Mesodermal cell (in vitro differentiated cells): ENCODE data around the gene NINJ1.

Experiments
- H3K27ac ChIP-seq: 2 replicates; pipeline ENCODE4 v1.7.0; 2013; ENCODE audit warnings: mild to moderate bottlenecking, low read depth, low read length, moderate library complexity; ENCODE audit not compliant: severe bottlenecking
- H3K36me3 ChIP-seq: 2 replicates; pipeline ENCODE4 v1.7.1; 2013; ENCODE audit warnings: mild to moderate bottlenecking, low read length, moderate library complexity; ENCODE audit not compliant: control insufficient read depth, insufficient read depth
- H3K4me1 ChIP-seq: one replicate; pipeline ENCODE4 v1.7.1; 2013; ENCODE audit warnings: mild to moderate bottlenecking, low read length; ENCODE audit not compliant: insufficient read depth, control insufficient read depth, poor library complexity, severe bottlenecking
- H3K4me3 ChIP-seq: 2 replicates; pipeline ENCODE4 v1.7.0; 2013; ENCODE audit warnings: low read length, control low read depth, mild to moderate bottlenecking; ENCODE audit not compliant: insufficient read depth, poor library complexity, severe bottlenecking; ENCODE audit errors: extremely low read depth
- H3K9me3 ChIP-seq: 2 replicates; pipeline ENCODE4 v1.7.1; 2013; ENCODE audit warnings: mild to moderate bottlenecking, low read length, moderate library complexity; ENCODE audit not compliant: control insufficient read depth
- WGBS, 2 experiments: methylation state at CpG; one replicate each; pipeline ENCODE4 v1.1.5; 2013; ENCODE audit warnings: missing lambda C conversion rate in 2 of 2; ENCODE audit not compliant: insufficient coverage in 2 of 2; 5-methylcytosine and 5-hydroxymethylcytosine counted together

NINJ1 gene

DNA sequence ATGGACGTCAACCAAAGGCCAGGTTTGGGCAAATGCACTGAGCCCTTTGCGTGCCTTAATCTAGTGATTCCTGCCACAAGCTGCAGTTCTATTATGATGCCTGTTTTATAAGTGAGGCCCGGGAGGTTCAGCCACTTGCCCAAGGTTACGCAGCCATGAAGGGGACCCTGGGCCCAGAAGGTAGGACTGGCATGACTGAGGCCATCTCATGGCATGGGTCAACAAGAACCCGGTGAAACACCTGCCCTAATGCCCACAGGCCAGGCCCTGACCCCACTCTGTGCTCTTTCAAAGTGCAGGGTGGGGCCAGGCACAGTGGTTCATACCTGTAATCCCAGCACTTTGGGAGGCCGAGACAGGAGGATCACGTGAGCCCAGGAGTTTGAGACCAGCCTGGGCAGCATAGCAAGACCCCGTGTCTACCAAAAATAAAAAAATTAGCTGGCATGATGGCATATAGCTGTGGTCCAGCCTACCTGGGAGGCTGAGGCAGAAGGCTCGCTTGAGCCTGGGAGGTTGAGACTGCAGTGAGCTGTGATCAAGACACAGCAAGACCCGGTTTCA lies 8.6 kb downstream of the NINJ1 start:
- WGBS, 2 experiments: 95 to 96% methylated on average over 7 to 9 of the region's 10 CpGs
- H3K36me3 ChIP-seq: peaks cover 20% of the 10 kb centered on the region
- H3K9me3 ChIP-seq: no peaks in the 10 kb centered on the region
- H3K4me1 ChIP-seq: peaks cover 25% of the 10 kb centered on the region
- H3K4me3 ChIP-seq: no peak overlapping the region
- peak overlapping the region; percentile 23 for H3K27ac ChIP-seq

GRCh38 chr9:93124793-93125192 lies 9.3 kb downstream of the NINJ1 start:
- WGBS, 2 experiments: 96 to 97% methylated on average over 13 to 16 of the region's 16 CpGs
- Histone ChIP-seq H3K36me3 (peaks cover 20% of the 10 kb centered on the region), H3K27ac (no peak overlapping the region), H3K4me3 (no peak overlapping the region), H3K4me1 (peaks cover 25% of the 10 kb centered on the region), H3K9me3 (no peaks in the 10 kb centered on the region)

DNA sequence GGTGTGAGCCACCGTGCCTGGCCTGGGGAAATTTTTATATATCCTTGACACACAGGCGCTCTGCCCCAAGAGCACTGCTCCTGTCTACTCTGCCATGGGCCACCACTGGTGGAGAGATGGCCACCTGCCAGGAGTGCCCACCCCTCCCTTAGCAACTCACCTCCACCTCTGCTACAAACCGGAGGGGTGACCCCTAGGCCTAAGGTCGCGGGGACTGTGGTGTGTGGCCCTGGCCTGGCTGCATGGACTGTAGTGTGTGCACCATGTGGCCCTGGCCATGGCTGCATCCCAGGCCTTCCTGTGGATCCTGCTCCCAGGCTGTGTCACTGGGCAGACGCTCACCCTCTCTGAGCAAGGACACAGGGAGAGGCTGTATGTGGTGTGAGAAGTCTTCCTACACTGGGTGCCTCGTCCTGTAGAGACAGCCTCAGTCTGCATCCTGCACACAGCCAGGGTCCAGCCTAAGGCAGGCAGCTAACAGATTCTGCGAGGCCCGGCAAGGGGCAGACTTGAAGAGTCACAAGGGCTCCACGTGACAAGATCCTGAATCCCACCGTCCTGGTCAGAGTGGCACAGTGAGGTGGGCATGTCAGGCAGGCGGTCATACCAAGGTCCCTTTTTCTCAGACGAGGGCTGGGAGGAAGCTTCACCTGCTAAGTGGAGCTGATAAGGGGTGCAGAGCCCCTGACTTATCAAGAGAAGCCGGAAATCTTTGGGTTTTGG lies 10.3 kb downstream of the NINJ1 start:
- 85 to 98% methylated on average over 11 to 12 of the region's 14 CpGs for WGBS, 2 experiments
- Histone ChIP-seq H3K27ac (no peak overlapping the region), H3K9me3 (no peaks in the 10 kb centered on the region), H3K4me3 (no peak overlapping the region), H3K4me1 (peaks cover 25% of the 10 kb centered on the region), H3K36me3 (peaks cover 20% of the 10 kb centered on the region)

GRCh38 chr9:93122721-93123221 lies 11.3 kb downstream of the NINJ1 start:
- no peak overlapping the region for H3K4me3 ChIP-seq
- H3K27ac ChIP-seq: no peak overlapping the region
- H3K4me1 ChIP-seq: peaks cover 23% of the 10 kb centered on the region
- 96 to 97% methylated on average over 12 to 13 of the region's 14 CpGs for WGBS, 2 experiments
- H3K9me3 ChIP-seq: no peaks in the 10 kb centered on the region
- peaks cover 20% of the 10 kb centered on the region for H3K36me3 ChIP-seq

DNA sequence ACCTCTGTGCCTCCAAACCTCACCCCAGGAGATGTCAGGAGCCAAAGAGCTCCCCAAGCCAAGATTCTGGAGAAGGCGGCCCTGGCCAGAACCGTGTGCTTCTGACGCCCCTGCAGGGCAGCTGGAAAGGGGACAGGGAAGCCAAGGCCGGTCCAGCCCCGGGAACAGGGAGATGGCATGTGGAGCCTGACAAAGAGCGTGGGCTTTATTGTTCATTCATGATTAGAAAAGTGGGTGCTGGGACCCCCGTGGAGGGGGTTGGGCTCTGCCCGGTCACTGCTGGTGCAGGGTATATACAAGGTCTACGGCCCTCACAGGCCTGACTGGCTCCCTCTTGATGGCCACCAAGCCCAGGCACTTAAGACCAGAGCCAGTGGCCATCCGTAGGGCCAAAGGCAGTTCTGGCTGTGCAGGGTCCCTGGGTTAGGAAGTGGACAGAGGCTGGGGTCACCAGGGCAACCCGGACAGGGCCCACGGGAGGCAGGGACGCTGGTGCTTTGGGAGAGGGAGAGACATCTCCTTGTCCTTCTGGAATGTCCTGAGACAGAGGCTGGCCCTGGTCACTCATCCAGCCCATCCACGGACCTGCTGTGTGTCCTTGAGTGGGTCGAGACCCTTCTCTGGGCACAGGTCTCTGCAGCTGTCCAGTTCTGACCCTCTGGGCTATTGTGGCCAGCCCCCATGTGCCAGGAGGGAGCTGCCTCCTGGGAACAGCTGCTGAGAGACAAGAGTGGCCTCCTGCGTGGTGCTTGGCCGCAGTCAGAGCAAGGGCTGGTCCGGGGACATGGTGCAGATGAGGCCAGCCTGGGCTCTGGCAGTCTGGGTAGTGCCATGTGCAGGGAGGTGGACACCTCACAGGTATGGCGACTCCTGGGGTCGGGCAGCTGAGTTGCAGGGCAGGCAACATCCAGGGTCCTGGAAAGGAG lies 12.5 kb downstream of the NINJ1 start:
- Histone ChIP-seq H3K4me3 (no peak overlapping the region), H3K9me3 (no peaks in the 10 kb centered on the region), H3K36me3 (peaks cover 20% of the 10 kb centered on the region), H3K4me1 (peaks cover 11% of the 10 kb centered on the region), H3K27ac (no peak overlapping the region)
- WGBS, 2 experiments: 93 to 94% methylated on average over 20 of the region's 20 CpGs

DNA sequence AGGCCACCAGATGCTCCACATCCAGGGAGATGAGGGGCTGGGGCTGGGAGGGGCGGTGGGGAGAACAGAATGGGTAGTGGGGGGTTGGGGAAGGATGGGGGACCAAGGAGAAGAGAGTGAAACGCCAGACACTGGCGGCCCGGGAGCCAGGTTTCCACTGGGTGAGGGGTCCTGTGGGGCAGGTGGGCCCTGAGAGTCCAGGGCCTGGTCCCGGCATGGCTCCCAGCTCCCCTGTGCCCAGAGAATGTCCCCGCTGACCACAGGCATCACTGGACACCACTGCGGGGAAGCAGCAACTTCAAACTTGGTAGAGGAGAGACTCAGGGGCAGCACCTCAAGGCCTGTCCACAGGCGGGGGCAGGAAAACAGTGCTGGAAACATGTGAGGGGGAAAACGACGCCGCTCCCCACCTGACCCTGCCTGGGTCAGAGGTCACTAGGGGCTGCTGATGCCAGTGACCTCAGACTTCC lies 13.2 kb downstream of the NINJ1 start:
- H3K9me3 ChIP-seq: no peaks in the 10 kb centered on the region
- H3K4me1 ChIP-seq: peaks cover 4% of the 10 kb centered on the region
- no peak overlapping the region for H3K27ac ChIP-seq
- H3K36me3 ChIP-seq: peaks cover 20% of the 10 kb centered on the region
- WGBS, 2 experiments: 96 to 97% methylated on average over 7 to 10 of the region's 11 CpGs
- H3K4me3 ChIP-seq: no peak overlapping the region

DNA sequence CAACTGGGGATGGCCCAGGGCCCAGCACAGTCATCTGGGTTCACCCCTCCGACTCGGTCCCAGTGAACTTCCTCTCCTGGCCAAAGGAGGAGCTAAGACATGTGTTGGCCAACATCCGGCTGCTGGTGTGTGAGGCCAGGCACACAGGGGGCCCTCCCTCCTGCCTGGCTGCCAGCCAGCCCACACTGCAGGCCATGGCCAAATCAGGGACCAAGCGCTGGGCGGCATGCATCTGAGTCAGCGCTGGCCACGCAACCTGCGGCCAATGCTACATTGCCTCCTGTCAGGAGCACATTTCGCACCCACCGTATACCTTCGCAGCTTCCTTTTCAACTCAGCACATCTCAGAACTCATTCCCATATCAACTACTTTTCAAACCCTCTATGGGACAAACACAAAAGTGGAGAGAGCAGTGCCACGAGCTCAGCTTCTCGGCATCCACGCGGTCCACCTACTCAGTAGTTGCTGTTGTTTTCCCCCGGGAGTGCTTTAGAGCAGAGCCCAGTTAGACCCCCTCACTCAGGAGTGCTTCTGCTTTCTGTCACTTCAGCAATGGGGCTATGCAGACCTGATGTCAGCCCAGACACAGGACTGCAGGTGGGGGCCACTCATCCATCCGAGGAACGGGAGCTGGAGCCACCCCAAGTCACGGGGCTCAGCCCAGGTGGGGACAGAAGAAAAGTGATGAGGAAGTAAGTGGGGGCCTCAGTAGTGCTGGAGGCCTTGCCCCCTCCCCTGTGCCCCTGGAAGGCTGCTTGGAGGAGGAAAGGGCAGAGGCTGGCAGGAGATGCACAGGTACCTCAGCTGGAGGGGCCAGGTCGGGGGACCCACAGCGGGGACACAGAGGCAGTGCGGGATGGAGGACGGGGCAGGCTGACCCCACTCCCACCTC lies 13.9 kb downstream of the NINJ1 start:
- Histone ChIP-seq H3K4me1 (no peaks in the 10 kb centered on the region), H3K36me3 (peaks cover 15% of the 10 kb centered on the region), H3K9me3 (no peaks in the 10 kb centered on the region), H3K27ac (no peak overlapping the region), H3K4me3 (no peak overlapping the region)
- 85 to 86% methylated on average over 16 to 18 of the region's 23 CpGs for WGBS, 2 experiments

- WGBS, 2 experiments: 88 to 100% methylated on average over 3 of the region's 5 CpGs
- peaks cover 11% of the 10 kb centered on the region for H3K36me3 ChIP-seq
- no peak overlapping the region for H3K4me3 ChIP-seq
- no peaks in the 10 kb centered on the region for H3K4me1 ChIP-seq
- H3K9me3 ChIP-seq: no peaks in the 10 kb centered on the region
- H3K27ac ChIP-seq: no peak overlapping the region
These were observed 14.4 kb downstream of the NINJ1 start for GRCh38 chr9:93119703-93119952.

GRCh38 chr9:93118863-93119702 lies 15.0 kb downstream of the NINJ1 start:
- Histone ChIP-seq H3K27ac (no peak overlapping the region), H3K9me3 (no peaks in the 10 kb centered on the region), H3K4me1 (no peaks in the 10 kb centered on the region), H3K4me3 (no peak overlapping the region), H3K36me3 (peaks cover 7% of the 10 kb centered on the region)
- 93% methylated on average over 12 of the region's 12 CpGs for WGBS, 2 experiments
